ENCODE data around the gene CPED1. TPM values are rescaled to one million over a fixed set of nuclear protein-coding genes. Genes with fewer than 3 reads are reported as not detected.
"Not testable (repeated sequence)": the region's sequence is repeated elsewhere in the genome, so short reads cannot be mapped to it uniquely, and the experiment has no call there.

CPED1 gene
- total and polyA plus RNA-seq, 4 donors = 4.7 to 34.1 (median 16.7) TPM

- H3K36me3 ChIP-seq (ENCODE audit: control insufficient read depth, insufficient read depth, low read length) = no peaks in the 10 kb centered on the region
- H3K27me3 ChIP-seq (ENCODE audit: control insufficient read depth, insufficient read depth, low read length) = no peaks in the 10 kb centered on the region
- 40% methylated on average over 1 of the region's 2 CpGs for WGBS (ENCODE audit: insufficient coverage)
- no peaks in the 10 kb centered on the region for H3K9me3 ChIP-seq (ENCODE audit: control insufficient read depth, insufficient read depth, low read length)
- no peak overlapping the region for H3K4me3 ChIP-seq (ENCODE audit: low read depth, low read length)
- no peaks in the 10 kb centered on the region for H3K4me1 ChIP-seq (ENCODE audit: control insufficient read depth, insufficient read depth, low read length)
- H3K27ac ChIP-seq (ENCODE audit: low read depth, low read length) = no peak overlapping the region
- no peak for DNase-seq (ENCODE audit: low read depth in 4 of 6, low spot score in 6 of 6)
Measured at GRCh38 chr7:121072826-121073225, 84.3 kb downstream of the CPED1 start.

- no CpG with 5 or more reads among the region's 3 CpGs for WGBS (ENCODE audit: insufficient coverage)
- Histone ChIP-seq H3K4me1 (ENCODE audit: control insufficient read depth, insufficient read depth, low read length) (no peaks in the 10 kb centered on the region), H3K27me3 (ENCODE audit: control insufficient read depth, insufficient read depth, low read length) (no peaks in the 10 kb centered on the region), H3K36me3 (ENCODE audit: control insufficient read depth, insufficient read depth, low read length) (no peaks in the 10 kb centered on the region), H3K9me3 (ENCODE audit: control insufficient read depth, insufficient read depth, low read length) (no peaks in the 10 kb centered on the region), H3K4me3 (ENCODE audit: low read depth, low read length) (no peak overlapping the region), H3K27ac (ENCODE audit: low read depth, low read length) (no peak overlapping the region)
- DNase-seq (ENCODE audit: low read depth in 4 of 6, low spot score in 6 of 6) = no peak
Measured at GRCh38 chr7:121073463-121074099, 85.1 kb downstream of the CPED1 start.

GRCh38 chr7:121075424-121075841, 86.9 kb downstream of the CPED1 start:
- H3K27ac ChIP-seq (ENCODE audit: low read depth, low read length); H3K4me1 ChIP-seq (ENCODE audit: control insufficient read depth, insufficient read depth, low read length); H3K9me3 ChIP-seq (ENCODE audit: control insufficient read depth, insufficient read depth, low read length); H3K36me3 ChIP-seq (ENCODE audit: control insufficient read depth, insufficient read depth, low read length); DNase-seq (ENCODE audit: low read depth in 4 of 6, low spot score in 6 of 6); H3K4me3 ChIP-seq (ENCODE audit: low read depth, low read length); H3K27me3 ChIP-seq (ENCODE audit: control insufficient read depth, insufficient read depth, low read length): not testable (repeated sequence)
- 100% methylated on average over 2 of the region's 5 CpGs for WGBS (ENCODE audit: insufficient coverage)

GRCh38 chr7:121075952-121076349, 87.4 kb downstream of the CPED1 start:
- H3K36me3 ChIP-seq (ENCODE audit: control insufficient read depth, insufficient read depth, low read length) = no peaks in the 10 kb centered on the region
- no peak overlapping the region for H3K4me3 ChIP-seq (ENCODE audit: low read depth, low read length)
- no CpG with 5 or more reads among the region's 3 CpGs for WGBS (ENCODE audit: insufficient coverage)
- no peaks in the 10 kb centered on the region for H3K27me3 ChIP-seq (ENCODE audit: control insufficient read depth, insufficient read depth, low read length)
- H3K9me3 ChIP-seq (ENCODE audit: control insufficient read depth, insufficient read depth, low read length) = no peaks in the 10 kb centered on the region
- no peak overlapping the region for H3K27ac ChIP-seq (ENCODE audit: low read depth, low read length)
- no peaks in the 10 kb centered on the region for H3K4me1 ChIP-seq (ENCODE audit: control insufficient read depth, insufficient read depth, low read length)
- DNase-seq (ENCODE audit: low read depth in 4 of 6, low spot score in 6 of 6) = no peak

- H3K4me1 ChIP-seq (ENCODE audit: control insufficient read depth, insufficient read depth, low read length) = no peaks in the 10 kb centered on the region
- no CpG with 5 or more reads among the region's 3 CpGs for WGBS (ENCODE audit: insufficient coverage)
Measured at GRCh38 chr7:121076350-121077164, 88.0 kb downstream of the CPED1 start.

GRCh38 chr7:121077165-121077630, 88.7 kb downstream of the CPED1 start:
- H3K4me1 ChIP-seq (ENCODE audit: control insufficient read depth, insufficient read depth, low read length) = no peaks in the 10 kb centered on the region
- no peak for DNase-seq (ENCODE audit: low read depth in 4 of 6, low spot score in 6 of 6)
- no peaks in the 10 kb centered on the region for H3K36me3 ChIP-seq (ENCODE audit: control insufficient read depth, insufficient read depth, low read length)
- H3K27ac ChIP-seq (ENCODE audit: low read depth, low read length) = no peak overlapping the region
- H3K27me3 ChIP-seq (ENCODE audit: control insufficient read depth, insufficient read depth, low read length) = no peaks in the 10 kb centered on the region
- H3K9me3 ChIP-seq (ENCODE audit: control insufficient read depth, insufficient read depth, low read length) = no peaks in the 10 kb centered on the region
- no peak overlapping the region for H3K4me3 ChIP-seq (ENCODE audit: low read depth, low read length)

More at GRCh38 chr7:121076350-121077164, 88.0 kb downstream of the CPED1 start:
- no peak overlapping the region for H3K4me3 ChIP-seq (ENCODE audit: low read depth, low read length)
- no peaks in the 10 kb centered on the region for H3K36me3 ChIP-seq (ENCODE audit: control insufficient read depth, insufficient read depth, low read length)
- H3K27ac ChIP-seq (ENCODE audit: low read depth, low read length) = no peak overlapping the region
- no peaks in the 10 kb centered on the region for H3K27me3 ChIP-seq (ENCODE audit: control insufficient read depth, insufficient read depth, low read length)
- H3K9me3 ChIP-seq (ENCODE audit: control insufficient read depth, insufficient read depth, low read length) = no peaks in the 10 kb centered on the region
- DNase-seq (ENCODE audit: low read depth in 4 of 6, low spot score in 6 of 6) = no peak

- no peak overlapping the region for H3K4me3 ChIP-seq (ENCODE audit: low read depth, low read length)
- H3K36me3 ChIP-seq (ENCODE audit: control insufficient read depth, insufficient read depth, low read length) = no peaks in the 10 kb centered on the region
- no peaks in the 10 kb centered on the region for H3K27me3 ChIP-seq (ENCODE audit: control insufficient read depth, insufficient read depth, low read length)
- H3K4me1 ChIP-seq (ENCODE audit: control insufficient read depth, insufficient read depth, low read length) = no peaks in the 10 kb centered on the region
- WGBS (ENCODE audit: insufficient coverage) = 100% methylated on average over 2 of the region's 2 CpGs
- DNase-seq (ENCODE audit: low read depth in 4 of 6, low spot score in 6 of 6) = no peak
- no peak overlapping the region for H3K27ac ChIP-seq (ENCODE audit: low read depth, low read length)
- H3K9me3 ChIP-seq (ENCODE audit: control insufficient read depth, insufficient read depth, low read length) = no peaks in the 10 kb centered on the region
Measured at GRCh38 chr7:121078701-121079227, 90.3 kb downstream of the CPED1 start.

DNA sequence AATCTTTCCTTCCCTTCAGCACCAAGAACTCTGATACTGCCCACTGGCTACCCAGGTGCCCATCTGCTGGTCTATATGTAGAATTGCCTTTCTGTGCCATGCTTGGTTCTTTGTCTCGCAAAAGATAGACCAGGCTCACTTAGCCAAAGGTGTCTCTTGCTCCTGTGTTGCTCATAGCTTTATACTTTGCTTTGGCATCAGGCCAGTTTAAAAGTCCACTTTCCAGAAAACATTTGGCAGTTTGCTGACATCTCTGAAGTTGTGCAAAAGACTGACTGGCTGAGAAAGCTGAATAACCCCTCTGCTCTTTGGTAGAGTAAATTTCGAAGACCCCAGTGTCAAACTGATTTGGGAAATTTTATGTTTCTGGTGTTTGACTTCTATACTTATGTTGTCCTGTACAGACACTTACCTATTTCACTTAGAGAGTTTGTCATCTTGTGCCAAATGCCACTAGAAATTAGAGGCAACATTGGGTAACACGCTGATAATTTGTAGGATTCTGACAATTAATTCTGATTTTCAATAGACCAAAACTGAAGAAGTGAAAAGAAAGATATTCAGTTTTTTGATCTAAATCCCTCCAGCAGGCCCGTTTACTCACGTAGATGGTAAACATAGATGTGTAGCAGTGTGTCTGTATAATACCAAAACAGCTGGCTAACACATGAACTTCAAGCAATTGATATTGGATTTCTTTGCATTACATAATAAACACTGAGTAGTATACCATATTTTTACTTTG, 91.1 kb downstream of the CPED1 start:
- no peaks in the 10 kb centered on the region for H3K36me3 ChIP-seq (ENCODE audit: control insufficient read depth, insufficient read depth, low read length)
- H3K4me3 ChIP-seq (ENCODE audit: low read depth, low read length) = no peak overlapping the region
- WGBS (ENCODE audit: insufficient coverage) = 100% methylated on average over 1 of the region's 5 CpGs
- no peak for DNase-seq (ENCODE audit: low read depth in 4 of 6, low spot score in 6 of 6)
- H3K4me1 ChIP-seq (ENCODE audit: control insufficient read depth, insufficient read depth, low read length) = no peaks in the 10 kb centered on the region
- H3K9me3 ChIP-seq (ENCODE audit: control insufficient read depth, insufficient read depth, low read length) = no peaks in the 10 kb centered on the region
- no peaks in the 10 kb centered on the region for H3K27me3 ChIP-seq (ENCODE audit: control insufficient read depth, insufficient read depth, low read length)
- no peak overlapping the region for H3K27ac ChIP-seq (ENCODE audit: low read depth, low read length)

GRCh38 chr7:121080257-121080912, 91.9 kb downstream of the CPED1 start:
- Histone ChIP-seq H3K36me3 (ENCODE audit: control insufficient read depth, insufficient read depth, low read length) (no peaks in the 10 kb centered on the region), H3K27ac (ENCODE audit: low read depth, low read length) (no peak overlapping the region), H3K27me3 (ENCODE audit: control insufficient read depth, insufficient read depth, low read length) (no peaks in the 10 kb centered on the region), H3K4me3 (ENCODE audit: low read depth, low read length) (no peak overlapping the region), H3K4me1 (ENCODE audit: control insufficient read depth, insufficient read depth, low read length) (no peaks in the 10 kb centered on the region), H3K9me3 (ENCODE audit: control insufficient read depth, insufficient read depth, low read length) (no peaks in the 10 kb centered on the region)
- no peak for DNase-seq (ENCODE audit: low read depth in 4 of 6, low spot score in 6 of 6)
- WGBS (ENCODE audit: insufficient coverage) = no CpG with 5 or more reads among the region's 2 CpGs
